Measurements from ENCODE around the gene CCDC183. TPM values are rescaled to one million over a fixed set of nuclear protein-coding genes. Genes with fewer than 3 reads are reported as not detected.
A peak's percentile ranks its signal among the peaks of the same experiment; 100 is the strongest.
"Not testable (repeated sequence)": the region's sequence is repeated elsewhere in the genome, so short reads cannot be mapped to it uniquely, and the experiment has no call there.

The CCDC183 gene
- total RNA-seq, 1 donor from 2014 or later, result 0.84 TPM

DNA sequence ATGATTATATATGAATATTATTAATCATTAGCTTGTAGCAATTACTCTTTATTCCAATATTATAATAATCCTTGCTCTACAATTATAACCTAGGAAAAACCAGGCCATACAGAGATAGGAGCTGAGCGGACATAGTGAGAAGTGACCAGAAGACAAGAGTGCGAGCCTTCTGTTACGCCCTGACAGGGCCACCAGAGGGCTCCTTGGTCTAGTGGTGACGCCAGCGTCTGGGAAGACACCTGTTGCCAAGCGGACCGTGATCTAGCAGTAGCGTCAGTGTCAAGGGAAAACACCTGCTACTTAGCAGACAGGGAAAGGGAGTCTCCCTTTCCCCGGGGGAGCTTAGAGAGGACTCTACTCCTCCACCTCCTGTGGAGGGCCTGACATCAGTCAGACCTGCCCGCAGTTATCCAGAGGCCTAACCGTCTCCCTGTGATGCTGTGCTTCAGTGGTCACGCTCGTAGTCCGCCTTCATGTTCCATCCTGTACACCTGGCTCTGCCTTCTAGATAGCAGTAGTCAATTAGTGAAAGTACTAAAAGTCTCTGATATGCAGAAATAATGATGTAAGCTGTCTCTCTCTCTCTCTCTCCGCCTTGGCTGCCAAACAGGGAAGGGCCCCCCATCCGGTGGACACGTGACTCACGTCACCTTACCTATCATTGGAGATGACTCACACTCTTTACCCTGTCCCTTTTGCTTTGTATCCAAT, 29.6 kb upstream of the CCDC183 start:
- not testable (repeated sequence) for H3K36me3 ChIP-seq (ENCODE audit: control insufficient read depth, insufficient read depth, low read length); H3K4me3 ChIP-seq (ENCODE audit: low read depth, low read length)
- DNase-seq (ENCODE audit: low read depth), result peak; percentile 25
- H3K27me3 ChIP-seq (ENCODE audit: control insufficient read depth, insufficient read depth, low read length), result peaks cover 17% of the 10 kb centered on the region
- TF ChIP-seq, protein P1, sequence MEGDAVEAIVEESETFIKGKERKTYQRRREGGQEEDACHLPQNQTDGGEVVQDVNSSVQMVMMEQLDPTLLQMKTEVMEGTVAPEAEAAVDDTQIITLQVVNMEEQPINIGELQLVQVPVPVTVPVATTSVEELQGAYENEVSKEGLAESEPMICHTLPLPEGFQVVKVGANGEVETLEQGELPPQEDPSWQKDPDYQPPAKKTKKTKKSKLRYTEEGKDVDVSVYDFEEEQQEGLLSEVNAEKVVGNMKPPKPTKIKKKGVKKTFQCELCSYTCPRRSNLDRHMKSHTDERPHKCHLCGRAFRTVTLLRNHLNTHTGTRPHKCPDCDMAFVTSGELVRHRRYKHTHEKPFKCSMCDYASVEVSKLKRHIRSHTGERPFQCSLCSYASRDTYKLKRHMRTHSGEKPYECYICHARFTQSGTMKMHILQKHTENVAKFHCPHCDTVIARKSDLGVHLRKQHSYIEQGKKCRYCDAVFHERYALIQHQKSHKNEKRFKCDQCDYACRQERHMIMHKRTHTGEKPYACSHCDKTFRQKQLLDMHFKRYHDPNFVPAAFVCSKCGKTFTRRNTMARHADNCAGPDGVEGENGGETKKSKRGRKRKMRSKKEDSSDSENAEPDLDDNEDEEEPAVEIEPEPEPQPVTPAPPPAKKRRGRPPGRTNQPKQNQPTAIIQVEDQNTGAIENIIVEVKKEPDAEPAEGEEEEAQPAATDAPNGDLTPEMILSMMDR (IDR thresholded peaks at IDR 0.05; ENCODE audit: insufficient read depth, low read length, poor library complexity, severe bottlenecking), result peak; percentile 30

- H3K4me3 ChIP-seq (ENCODE audit: low read depth, low read length), result no peak overlapping the region
- TF ChIP-seq, protein P1 (IDR thresholded peaks at IDR 0.05; ENCODE audit: insufficient read depth, low read length, poor library complexity, severe bottlenecking), result peak; percentile 62
- no peaks in the 10 kb centered on the region for H3K36me3 ChIP-seq (ENCODE audit: control insufficient read depth, insufficient read depth, low read length)
- DNase-seq (ENCODE audit: low read depth), result no peak
- H3K27me3 ChIP-seq (ENCODE audit: control insufficient read depth, insufficient read depth, low read length), result peaks cover 12% of the 10 kb centered on the region
Measured at GRCh38 chr9:136769710-136770191, 26.4 kb upstream of the CCDC183 start.

DNA sequence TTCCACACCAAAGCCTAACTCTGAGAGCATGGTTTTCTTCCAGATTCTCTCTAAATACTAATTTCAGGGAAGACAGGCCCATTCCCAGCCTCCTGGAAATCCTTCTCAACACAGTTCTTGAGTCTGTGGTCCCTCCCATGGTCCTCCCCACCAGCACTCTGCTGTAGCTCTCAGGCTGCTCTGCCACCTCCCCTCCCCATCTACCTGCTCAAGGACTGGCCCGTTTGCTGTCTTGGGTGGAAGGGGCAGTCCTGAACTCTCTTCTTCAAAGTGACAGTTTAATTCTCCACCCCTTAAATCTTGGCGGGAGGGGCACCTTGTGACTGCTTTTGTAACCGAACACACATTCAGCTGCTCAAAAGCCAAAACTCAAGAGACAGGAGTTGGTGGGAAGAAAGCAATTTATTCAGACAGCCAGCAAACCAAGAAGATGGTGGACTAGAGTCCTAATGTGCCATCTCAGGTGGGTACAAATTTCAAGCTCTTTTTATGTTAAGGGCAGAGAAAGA, 24.2 kb upstream of the CCDC183 start:
- Histone ChIP-seq H3K27me3 (ENCODE audit: control insufficient read depth, insufficient read depth, low read length) (peaks cover 6% of the 10 kb centered on the region), H3K4me3 (ENCODE audit: low read depth, low read length) (no peak overlapping the region), H3K36me3 (ENCODE audit: control insufficient read depth, insufficient read depth, low read length) (no peaks in the 10 kb centered on the region)
- TF ChIP-seq, protein P1 (IDR thresholded peaks at IDR 0.05; ENCODE audit: insufficient read depth, low read length, poor library complexity, severe bottlenecking), result no peak
- DNase-seq (ENCODE audit: low read depth), result no peak

DNA sequence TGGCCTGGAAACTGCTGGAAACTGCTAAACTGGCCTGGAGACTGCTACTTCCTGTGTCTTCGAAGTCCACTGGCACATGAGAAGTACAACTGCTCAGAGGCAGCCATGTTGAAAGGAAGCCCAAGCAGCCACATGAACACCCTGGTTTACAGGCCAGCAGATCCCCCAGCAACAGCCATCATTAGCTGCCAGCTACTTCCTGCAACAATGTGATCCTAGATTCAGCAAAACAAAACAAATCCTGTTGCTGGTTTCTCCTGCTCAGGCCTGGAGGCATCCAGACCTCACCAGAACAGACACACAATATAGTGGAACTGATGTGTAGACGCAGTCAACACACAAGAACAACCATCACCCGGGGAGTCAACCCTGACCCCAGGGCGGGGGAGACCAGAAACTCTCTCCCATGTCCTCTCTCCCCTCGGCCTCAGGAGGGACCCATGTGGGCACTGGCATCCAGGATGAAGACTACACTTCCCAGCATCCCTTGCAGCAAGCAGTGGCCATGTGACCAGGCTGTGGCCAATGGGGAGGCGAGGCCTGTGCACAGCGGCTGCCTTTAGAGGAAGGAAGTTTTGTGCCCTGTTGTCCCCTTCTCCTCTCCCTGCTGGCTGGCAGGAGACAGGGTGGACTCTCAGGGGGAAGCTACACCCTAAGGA, 22.6 kb upstream of the CCDC183 start:
- TF ChIP-seq, protein P1 (IDR thresholded peaks at IDR 0.05; ENCODE audit: insufficient read depth, low read length, poor library complexity, severe bottlenecking), result no peak
- H3K4me3 ChIP-seq (ENCODE audit: low read depth, low read length), result no peak overlapping the region
- peaks cover 13% of the 10 kb centered on the region for H3K27me3 ChIP-seq (ENCODE audit: control insufficient read depth, insufficient read depth, low read length)
- H3K36me3 ChIP-seq (ENCODE audit: control insufficient read depth, insufficient read depth, low read length), result no peaks in the 10 kb centered on the region
- DNase-seq (ENCODE audit: low read depth), result no peak

- H3K36me3 ChIP-seq (ENCODE audit: control insufficient read depth, insufficient read depth, low read length), result no peaks in the 10 kb centered on the region
- H3K4me3 ChIP-seq (ENCODE audit: low read depth, low read length), result no peak overlapping the region
- H3K27me3 ChIP-seq (ENCODE audit: control insufficient read depth, insufficient read depth, low read length), result peaks cover 17% of the 10 kb centered on the region
- TF ChIP-seq, protein P1 (IDR thresholded peaks at IDR 0.05; ENCODE audit: insufficient read depth, low read length, poor library complexity, severe bottlenecking), result no peak
- no peak for DNase-seq (ENCODE audit: low read depth)
Measured at GRCh38 chr9:136774416-136775045, 21.6 kb upstream of the CCDC183 start.
